Activated naive CD8-positive, alpha-beta T cell (primary cell): ENCODE data around the gene BAZ1B.
"Not testable (repeated sequence)": the region's sequence is repeated elsewhere in the genome, so short reads cannot be mapped to it uniquely, and the experiment has no call there.

Experiments used
- H3K27ac Mint-ChIP-seq: one replicate; pipeline ENCODE4 v1.8.0; 2021; ENCODE audit warnings: mixed read lengths
- H3K27me3 Mint-ChIP-seq: one replicate; pipeline ENCODE4 v1.8.0; 2021; ENCODE audit warnings: mixed read lengths
- H3K36me3 Mint-ChIP-seq: one replicate; pipeline ENCODE4 v1.8.0; 2021; ENCODE audit warnings: mixed read lengths
- H3K4me1 Mint-ChIP-seq: one replicate; pipeline ENCODE4 v1.8.0; 2021; ENCODE audit warnings: low read depth, mixed read lengths
- H3K4me3 Mint-ChIP-seq: one replicate; pipeline ENCODE4 v1.8.0; 2021; ENCODE audit warnings: mild to moderate bottlenecking, mixed read lengths
- H3K9me3 Mint-ChIP-seq: one replicate; pipeline ENCODE4 v1.8.0; 2021; ENCODE audit warnings: low read depth, mixed read lengths

BAZ1B gene

DNA sequence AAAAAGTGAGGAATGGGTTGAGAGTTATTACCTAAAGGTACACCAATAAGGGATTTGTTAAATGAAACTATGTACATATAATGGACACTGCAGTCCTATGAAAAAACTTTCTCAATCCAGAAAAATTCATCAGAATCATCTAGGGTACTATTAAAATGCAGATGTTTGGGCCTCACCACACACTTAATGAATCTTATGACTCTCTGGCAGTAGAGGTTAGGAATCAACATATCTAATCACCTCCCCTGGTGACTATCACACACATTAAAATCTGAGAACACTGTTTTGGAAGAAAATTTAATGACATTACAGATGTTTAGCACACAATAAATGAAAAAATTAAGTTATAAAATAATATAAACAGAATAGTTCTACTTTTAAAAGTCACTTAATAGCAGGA is 32.1 kb downstream of the BAZ1B start:
- peaks cover 5% of the 10 kb centered on the region for H3K36me3 Mint-ChIP-seq
- no peak overlapping the region for H3K4me3 Mint-ChIP-seq
- no peaks in the 10 kb centered on the region for H3K27me3 Mint-ChIP-seq
- peaks cover 5% of the 10 kb centered on the region for H3K4me1 Mint-ChIP-seq
- no peak overlapping the region for H3K27ac Mint-ChIP-seq
- H3K9me3 Mint-ChIP-seq: no peaks in the 10 kb centered on the region

DNA sequence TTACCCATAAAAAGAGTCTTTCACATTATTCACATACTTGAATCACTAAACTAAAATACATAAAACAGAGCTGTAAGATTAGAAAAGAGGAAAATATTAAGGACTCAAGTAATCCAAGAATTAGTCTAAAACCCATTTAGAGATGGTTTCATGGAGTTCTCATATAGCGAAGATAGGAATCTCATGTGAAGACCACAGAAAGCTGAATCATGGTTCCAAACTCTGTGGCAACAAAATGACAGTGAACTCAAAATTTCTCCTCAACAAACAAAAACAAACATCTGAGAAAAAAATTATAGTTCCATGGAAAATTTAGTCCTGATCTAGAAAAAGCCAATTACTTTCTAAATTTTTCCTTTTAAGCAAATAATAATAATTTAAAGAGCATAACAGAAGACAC is 34.6 kb downstream of the BAZ1B start:
- Mint-ChIP-seq H3K36me3 (no peaks in the 10 kb centered on the region), H3K27ac (no peak overlapping the region), H3K27me3 (no peaks in the 10 kb centered on the region), H3K4me3 (no peak overlapping the region), H3K9me3 (no peaks in the 10 kb centered on the region), H3K4me1 (peaks cover 13% of the 10 kb centered on the region)

DNA sequence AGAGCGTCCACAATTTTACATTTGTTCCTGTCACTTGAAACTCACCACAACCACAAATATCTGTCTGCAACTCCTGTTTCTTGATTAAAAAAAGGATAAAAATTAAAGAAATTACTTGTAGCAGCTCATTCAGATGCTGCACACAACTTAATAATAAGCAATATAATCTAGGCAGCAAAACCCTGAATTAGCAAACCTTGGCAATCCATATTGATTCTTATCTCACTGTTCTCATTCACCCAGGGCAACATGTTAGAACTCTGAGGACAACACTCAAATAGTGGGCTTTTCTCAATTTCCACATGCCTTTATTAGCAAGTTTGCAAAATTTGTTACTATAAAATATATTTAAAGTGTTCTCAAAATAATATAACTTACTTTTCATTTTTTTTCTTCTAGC is 38.9 kb downstream of the BAZ1B start:
- Mint-ChIP-seq H3K4me3 (no peak overlapping the region), H3K36me3 (peaks cover 5% of the 10 kb centered on the region), H3K27ac (no peak overlapping the region), H3K4me1 (peaks cover 24% of the 10 kb centered on the region), H3K27me3 (no peaks in the 10 kb centered on the region), H3K9me3 (no peaks in the 10 kb centered on the region)

DNA sequence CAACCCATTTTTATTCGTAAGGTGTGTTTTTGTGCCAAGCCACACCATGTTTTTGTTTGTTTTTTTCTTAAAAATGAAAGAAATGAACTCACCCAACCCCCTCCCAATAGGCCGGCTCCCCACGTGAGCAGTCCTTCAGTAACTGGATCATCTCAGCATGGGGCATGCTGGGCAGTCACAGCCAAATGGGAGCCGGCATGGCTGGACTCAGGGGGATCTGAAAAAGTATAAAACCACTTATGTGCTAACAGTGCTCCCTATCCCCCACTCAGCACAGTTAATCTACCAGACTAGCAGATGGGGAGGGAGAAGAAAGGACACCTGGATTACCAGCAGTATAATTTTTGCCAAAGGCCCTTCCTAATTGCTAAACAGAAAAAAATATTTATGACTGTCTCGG is 39.3 kb downstream of the BAZ1B start:
- H3K9me3 Mint-ChIP-seq: no peaks in the 10 kb centered on the region
- peaks cover 24% of the 10 kb centered on the region for H3K4me1 Mint-ChIP-seq
- no peak overlapping the region for H3K27ac Mint-ChIP-seq
- H3K27me3 Mint-ChIP-seq: no peaks in the 10 kb centered on the region
- no peak overlapping the region for H3K4me3 Mint-ChIP-seq
- peaks cover 6% of the 10 kb centered on the region for H3K36me3 Mint-ChIP-seq

DNA sequence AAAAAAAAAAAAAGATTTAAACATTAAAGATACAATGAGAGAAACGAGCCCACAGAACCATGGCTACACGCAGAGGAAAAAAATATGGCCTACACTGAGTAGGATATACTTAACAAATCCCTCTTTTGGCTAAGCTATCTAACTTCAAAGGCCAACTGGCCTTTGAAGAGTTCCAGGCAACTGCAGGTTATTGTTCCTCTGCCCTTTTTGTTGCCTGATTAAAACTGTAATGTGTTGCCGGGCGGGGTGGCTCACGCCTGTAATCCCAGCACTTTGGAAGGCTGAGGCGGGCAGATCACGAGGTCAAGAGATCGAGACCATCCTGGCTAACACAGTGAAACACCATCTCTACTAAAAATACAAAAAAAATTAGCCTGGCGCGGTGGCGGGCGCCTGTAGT is 40.6 kb downstream of the BAZ1B start:
- not testable (repeated sequence) for H3K4me3 Mint-ChIP-seq, H3K36me3 Mint-ChIP-seq, H3K27ac Mint-ChIP-seq, H3K9me3 Mint-ChIP-seq, H3K27me3 Mint-ChIP-seq
- H3K4me1 Mint-ChIP-seq: peaks cover 26% of the 10 kb centered on the region

DNA sequence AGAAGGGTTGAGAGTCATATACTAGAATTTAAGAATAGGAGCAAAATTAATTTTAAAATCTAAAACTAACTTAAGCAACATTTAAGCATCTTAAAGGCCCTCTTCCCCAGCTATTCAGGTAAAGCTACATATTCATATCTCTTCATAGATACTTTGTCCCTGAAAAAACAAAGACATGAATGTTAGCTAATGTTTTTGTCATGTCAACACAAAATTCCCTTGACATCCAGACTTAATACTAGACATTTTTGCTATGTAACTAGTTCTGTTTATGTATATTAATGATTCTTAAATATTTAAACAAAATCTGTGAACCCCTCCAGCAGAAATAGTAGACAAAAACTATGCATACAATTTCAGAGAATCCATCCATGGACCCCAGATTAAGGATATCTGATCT is 43.5 kb downstream of the BAZ1B start:
- H3K27me3 Mint-ChIP-seq: no peaks in the 10 kb centered on the region
- peaks cover 19% of the 10 kb centered on the region for H3K36me3 Mint-ChIP-seq
- no peaks in the 10 kb centered on the region for H3K9me3 Mint-ChIP-seq
- H3K27ac Mint-ChIP-seq: peak overlapping the region; percentile 6
- H3K4me1 Mint-ChIP-seq: peaks cover 33% of the 10 kb centered on the region
- H3K4me3 Mint-ChIP-seq: no peak overlapping the region

DNA sequence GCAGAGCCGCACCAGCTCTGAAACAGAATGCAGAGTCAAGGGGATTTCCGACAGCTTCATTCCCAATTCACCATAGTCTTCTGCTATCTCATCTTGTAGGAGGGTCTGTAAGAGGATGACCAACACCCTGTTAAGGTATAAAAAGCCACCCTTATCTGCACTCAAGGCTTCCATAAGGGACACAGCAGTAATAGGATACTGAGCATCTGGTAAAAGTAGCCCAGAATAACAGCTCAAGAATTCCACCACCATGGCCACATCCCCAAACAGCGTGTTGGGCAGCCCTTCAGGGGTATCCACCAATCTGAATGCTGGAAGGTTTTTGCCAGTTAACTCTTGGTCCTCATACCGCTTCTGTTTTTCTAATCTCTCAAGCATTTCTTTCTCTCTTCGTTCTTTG is 44.7 kb downstream of the BAZ1B start:
- H3K27ac Mint-ChIP-seq: peak overlapping the region; percentile 68
- no peak overlapping the region for H3K4me3 Mint-ChIP-seq
- peaks cover 29% of the 10 kb centered on the region for H3K4me1 Mint-ChIP-seq
- peaks cover 19% of the 10 kb centered on the region for H3K36me3 Mint-ChIP-seq
- no peaks in the 10 kb centered on the region for H3K27me3 Mint-ChIP-seq
- no peaks in the 10 kb centered on the region for H3K9me3 Mint-ChIP-seq

DNA sequence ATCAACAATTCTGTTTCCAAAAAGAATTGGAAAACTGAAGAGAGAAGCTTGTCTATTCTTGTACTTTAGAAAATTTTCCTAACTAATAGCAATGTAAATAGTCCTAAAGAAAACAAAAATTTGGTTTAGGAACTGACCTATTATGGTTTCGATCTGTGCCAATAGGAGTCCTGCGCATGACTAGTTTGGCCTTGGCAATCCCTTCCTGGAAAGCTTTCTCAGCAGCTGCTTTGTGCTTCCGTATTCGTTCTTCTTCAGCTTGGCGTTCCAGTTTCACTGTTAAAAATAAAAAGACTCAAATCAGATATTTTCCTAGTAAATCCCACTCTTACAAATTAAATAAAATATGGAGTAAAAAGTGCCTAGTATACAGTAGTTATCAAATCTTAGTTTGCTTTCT is 51.9 kb downstream of the BAZ1B start:
- H3K4me1 Mint-ChIP-seq: peaks cover 11% of the 10 kb centered on the region
- peaks cover 7% of the 10 kb centered on the region for H3K36me3 Mint-ChIP-seq
- no peaks in the 10 kb centered on the region for H3K27me3 Mint-ChIP-seq
- H3K4me3 Mint-ChIP-seq: no peak overlapping the region
- H3K27ac Mint-ChIP-seq: no peak overlapping the region
- no peaks in the 10 kb centered on the region for H3K9me3 Mint-ChIP-seq

DNA sequence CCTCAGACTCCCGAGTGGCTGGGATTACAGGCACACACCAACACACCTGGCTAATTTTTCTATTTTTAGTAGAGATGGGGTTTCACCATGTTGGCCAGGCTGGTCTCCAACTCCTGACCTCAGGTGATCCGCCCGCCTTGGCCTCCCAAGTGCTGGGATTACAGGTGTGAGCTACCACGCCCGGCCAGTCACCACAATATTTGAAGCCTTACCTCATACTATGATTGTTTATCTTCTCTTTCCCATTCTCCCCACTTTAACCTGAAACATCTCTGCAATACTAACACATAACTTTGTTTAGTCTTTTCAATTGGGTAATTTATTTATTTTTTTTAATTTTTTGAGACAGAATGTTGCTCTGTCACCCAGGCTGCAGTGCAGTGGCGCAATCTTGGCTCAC is 55.0 kb downstream of the BAZ1B start:
- H3K9me3 Mint-ChIP-seq, H3K27me3 Mint-ChIP-seq, H3K4me3 Mint-ChIP-seq, H3K36me3 Mint-ChIP-seq, H3K4me1 Mint-ChIP-seq: not testable (repeated sequence)
- H3K27ac Mint-ChIP-seq: peak overlapping the region; percentile 10

DNA sequence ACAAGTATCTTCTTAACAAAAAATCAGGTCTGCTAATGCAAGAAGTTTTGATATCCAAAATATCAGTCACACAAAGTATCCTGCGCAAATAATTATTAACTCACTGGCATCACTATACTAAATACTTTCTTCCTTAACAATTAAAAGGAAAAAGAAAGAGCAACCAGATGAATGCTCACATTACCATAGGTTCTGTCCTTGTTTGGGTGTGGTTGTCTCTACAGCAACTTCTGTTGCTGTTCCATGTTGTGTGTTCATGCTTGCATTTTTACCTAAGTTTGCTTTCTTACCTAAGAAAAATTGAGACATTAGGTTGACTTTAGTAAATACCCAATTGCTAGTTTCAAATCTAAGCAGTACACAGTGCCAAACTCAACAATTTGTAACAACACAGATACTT is 56.0 kb downstream of the BAZ1B start:
- Mint-ChIP-seq H3K27me3 (no peaks in the 10 kb centered on the region), H3K9me3 (no peaks in the 10 kb centered on the region), H3K36me3 (peaks cover 5% of the 10 kb centered on the region)

DNA sequence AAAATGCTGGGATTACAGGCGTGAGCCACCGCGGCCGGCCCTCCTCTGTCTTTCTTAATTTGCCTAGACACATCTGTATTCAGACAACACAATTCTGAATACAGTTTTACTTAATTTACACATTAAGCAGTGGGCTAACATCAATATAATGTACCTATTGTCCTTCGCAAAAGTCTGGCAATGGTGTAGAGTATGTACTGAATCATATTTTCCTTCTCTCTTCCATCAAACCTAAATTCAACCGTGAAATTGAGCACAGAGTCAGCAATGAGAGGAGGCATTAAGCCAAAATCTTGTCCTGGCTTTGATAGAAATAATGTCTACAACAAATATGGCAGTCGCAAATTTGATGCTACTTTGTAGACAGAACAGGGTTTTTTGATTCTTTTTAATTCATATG is 58.1 kb downstream of the BAZ1B start:
- Mint-ChIP-seq H3K27ac (peak overlapping the region; percentile 10), H3K4me3 (no peak overlapping the region), H3K27me3 (no peaks in the 10 kb centered on the region), H3K4me1 (no peaks in the 10 kb centered on the region), H3K36me3 (peaks cover 2% of the 10 kb centered on the region), H3K9me3 (no peaks in the 10 kb centered on the region)

More for the DNA sequence above, 56.0 kb downstream of the BAZ1B start:
- H3K27ac Mint-ChIP-seq: no peak overlapping the region
- peaks cover 5% of the 10 kb centered on the region for H3K4me1 Mint-ChIP-seq
- no peak overlapping the region for H3K4me3 Mint-ChIP-seq

DNA sequence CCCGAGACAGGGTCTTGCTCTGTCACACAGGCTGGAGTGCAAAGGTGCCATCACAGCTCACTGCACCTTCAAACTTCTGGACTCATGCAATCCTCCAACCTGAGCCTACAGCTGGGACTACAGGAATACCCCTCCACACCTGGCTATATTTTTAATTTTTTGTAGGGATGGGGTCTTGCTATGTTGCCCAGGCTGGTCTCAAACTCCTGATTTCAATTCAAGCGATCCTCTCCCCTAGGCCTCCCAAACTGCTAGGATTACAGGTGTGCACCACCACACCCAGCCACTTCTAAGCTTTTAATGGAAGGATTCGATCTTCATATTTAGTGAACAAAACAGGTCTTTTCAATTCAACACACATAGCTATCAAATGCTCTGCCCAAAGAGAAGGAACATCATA is 58.8 kb downstream of the BAZ1B start:
- no peaks in the 10 kb centered on the region for H3K4me1 Mint-ChIP-seq
- no peak overlapping the region for H3K27ac Mint-ChIP-seq
- peaks cover 2% of the 10 kb centered on the region for H3K36me3 Mint-ChIP-seq
- H3K4me3 Mint-ChIP-seq: no peak overlapping the region
- no peaks in the 10 kb centered on the region for H3K27me3 Mint-ChIP-seq
- no peaks in the 10 kb centered on the region for H3K9me3 Mint-ChIP-seq

DNA sequence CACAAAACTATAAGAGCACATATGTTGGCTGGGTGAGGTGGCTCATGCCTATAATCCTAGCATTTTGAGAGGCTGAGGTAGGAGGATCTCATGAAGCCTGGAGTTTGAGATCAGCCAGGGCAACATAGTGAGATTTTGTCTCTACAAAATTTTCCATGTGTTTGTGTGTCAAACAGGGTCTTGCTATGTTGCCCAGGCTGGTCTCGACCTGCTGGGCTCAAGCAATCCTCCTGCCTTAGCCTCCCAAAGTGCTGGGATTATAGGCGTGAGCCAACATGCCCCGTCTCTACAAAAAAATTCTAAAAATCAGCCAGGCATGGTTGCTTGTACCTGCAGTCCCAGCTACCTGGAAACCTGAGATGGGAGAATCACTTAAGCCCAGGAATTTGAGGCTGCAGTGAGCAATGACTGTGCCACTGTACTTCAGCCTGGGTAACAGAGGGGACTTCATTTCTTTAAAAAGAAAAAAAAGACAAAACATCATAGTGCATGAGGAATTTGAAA is 60.3 kb downstream of the BAZ1B start:
- no peak overlapping the region for H3K4me3 Mint-ChIP-seq
- H3K36me3 Mint-ChIP-seq: peaks cover 2% of the 10 kb centered on the region
- no peaks in the 10 kb centered on the region for H3K9me3 Mint-ChIP-seq
- no peaks in the 10 kb centered on the region for H3K27me3 Mint-ChIP-seq
- no peak overlapping the region for H3K27ac Mint-ChIP-seq
- H3K4me1 Mint-ChIP-seq: no peaks in the 10 kb centered on the region

DNA sequence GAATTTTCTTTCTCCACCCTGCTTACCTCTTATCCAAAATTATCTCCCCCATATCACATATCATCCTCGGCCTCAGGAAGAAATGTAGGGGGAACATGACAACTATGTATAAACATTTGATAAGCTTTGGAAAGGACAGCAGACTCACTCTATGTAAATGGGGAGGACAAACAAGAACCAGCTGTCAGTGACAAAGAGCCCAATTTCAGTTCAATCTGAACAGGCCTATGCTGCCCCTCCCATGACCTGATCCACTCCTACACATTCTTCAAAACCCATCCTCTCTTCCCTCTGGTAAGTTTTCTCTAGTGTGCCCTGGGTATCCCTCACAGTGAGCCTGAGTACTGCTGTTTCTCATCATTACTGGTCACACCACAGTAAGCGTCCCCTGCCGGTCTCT is 67.7 kb downstream of the BAZ1B start:
- Mint-ChIP-seq H3K36me3 (peaks cover 2% of the 10 kb centered on the region), H3K27me3 (no peaks in the 10 kb centered on the region), H3K9me3 (no peaks in the 10 kb centered on the region), H3K27ac (peak overlapping the region; percentile 42), H3K4me3 (no peak overlapping the region), H3K4me1 (peaks cover 16% of the 10 kb centered on the region)

DNA sequence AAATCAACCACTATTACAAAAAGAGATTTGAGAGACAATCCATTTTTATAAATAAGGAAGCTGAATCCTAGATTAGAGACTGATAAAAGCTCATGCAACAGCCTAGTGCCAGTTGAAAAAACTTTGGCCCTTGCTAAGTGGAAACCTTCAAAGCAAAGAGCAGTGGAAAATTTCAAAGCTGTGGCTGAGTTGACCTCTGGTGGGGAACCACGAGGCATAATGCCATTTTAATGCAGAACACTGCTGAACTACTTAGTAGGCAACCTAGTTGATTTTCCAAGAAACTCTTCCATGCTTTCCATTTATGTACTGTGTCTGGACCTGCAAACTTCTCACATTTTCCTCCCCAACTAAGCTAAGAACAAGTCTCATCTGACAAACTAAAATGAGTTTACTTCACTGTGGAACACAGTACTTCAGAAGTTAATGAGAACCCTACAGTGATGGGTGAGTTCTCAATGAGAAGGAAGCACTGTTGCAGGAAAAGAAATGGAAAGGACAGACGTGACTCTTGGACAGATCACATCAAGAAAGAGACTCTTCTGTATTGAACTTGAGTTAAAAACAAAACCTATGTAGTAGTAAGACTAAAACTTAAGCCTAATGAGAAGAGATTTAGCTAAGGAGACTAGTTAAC is 69.0 kb downstream of the BAZ1B start:
- Mint-ChIP-seq H3K4me3 (no peak overlapping the region), H3K4me1 (peaks cover 22% of the 10 kb centered on the region), H3K27ac (no peak overlapping the region), H3K27me3 (no peaks in the 10 kb centered on the region), H3K36me3 (peaks cover 2% of the 10 kb centered on the region), H3K9me3 (no peaks in the 10 kb centered on the region)

DNA sequence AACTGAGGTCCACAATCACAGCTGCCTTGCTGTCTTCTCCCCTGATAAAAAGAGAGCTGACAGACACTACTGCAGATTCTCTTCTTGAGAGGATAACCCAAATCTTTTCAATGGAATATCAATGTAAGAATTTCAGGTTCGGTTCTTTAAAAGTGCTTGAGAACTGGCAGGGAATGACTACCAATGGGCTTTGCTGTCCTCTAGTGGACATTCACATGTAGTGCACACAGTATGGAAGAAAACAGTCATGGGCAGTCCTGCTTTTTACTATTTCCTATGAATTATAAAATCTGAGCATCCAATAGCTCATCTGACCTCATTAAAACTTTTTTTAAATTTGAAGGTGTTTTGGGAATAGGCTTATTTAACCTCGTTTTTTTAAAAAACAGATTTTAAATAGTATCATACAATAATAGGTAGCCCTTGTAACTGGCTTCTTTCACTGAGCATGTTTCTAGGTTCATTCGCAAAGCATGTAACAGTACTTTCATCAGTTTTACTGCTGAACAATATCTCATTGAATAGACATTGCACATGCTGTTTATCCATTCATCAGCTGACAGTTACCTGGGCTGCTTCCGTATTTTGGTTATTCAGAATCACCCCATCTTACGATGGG is 70.2 kb downstream of the BAZ1B start:
- H3K4me3 Mint-ChIP-seq: no peak overlapping the region
- H3K27ac Mint-ChIP-seq: peak overlapping the region; percentile 61
- no peaks in the 10 kb centered on the region for H3K27me3 Mint-ChIP-seq
- H3K4me1 Mint-ChIP-seq: peaks cover 22% of the 10 kb centered on the region
- H3K36me3 Mint-ChIP-seq: peaks cover 2% of the 10 kb centered on the region
- H3K9me3 Mint-ChIP-seq: no peaks in the 10 kb centered on the region
